ENCODE results near the gene FOXO1. TPM values are rescaled to one million over a fixed set of nuclear protein-coding genes. Genes with fewer than 3 reads are reported as not detected.

The FOXO1 gene
- polyA plus RNA-seq, 1 experiment: 5.3 TPM

- no peaks in the 10 kb centered on the region for H3K36me3 ChIP-seq (ENCODE audit: control insufficient read depth, insufficient read depth, low read length)
- ChIA-PET CTCF (interaction anchor here (0.7 to 2.5 kb wide), 5 partner anchors 10 to 1632 kb away, joined by 3 to 13 read pairs (median 4); no protein-coding TSS in a partner anchor), POLR2A (no interaction called here)
- no peaks in the 10 kb centered on the region for H3K27me3 ChIP-seq (ENCODE audit: control insufficient read depth, insufficient read depth, low read length)
- no peak for TF ChIP-seq CTCF (IDR thresholded peaks at IDR 0.05; ENCODE audit: insufficient read depth, low read depth, low read length)
- DNase-seq (ENCODE audit: low read depth): no peak
- no peak overlapping the region for H3K4me3 ChIP-seq (ENCODE audit: low read depth, low read length)
Measured at GRCh38 chr13:40672765-40673397, 6.4 kb upstream of the FOXO1 start.

GRCh38 chr13:40671956-40672764, 5.7 kb upstream of the FOXO1 start:
- no peak overlapping the region for H3K4me3 ChIP-seq (ENCODE audit: low read depth, low read length)
- H3K27me3 ChIP-seq (ENCODE audit: control insufficient read depth, insufficient read depth, low read length): no peaks in the 10 kb centered on the region
- no peaks in the 10 kb centered on the region for H3K36me3 ChIP-seq (ENCODE audit: control insufficient read depth, insufficient read depth, low read length)
- ChIA-PET POLR2A (no interaction called here), CTCF (interaction anchor here (1.5 to 2.5 kb wide), 3 partner anchors 11 to 729 kb away, joined by 4 to 13 read pairs (median 7); no protein-coding TSS in a partner anchor)
- peak; percentile 39 for DNase-seq (ENCODE audit: low read depth)
- TF ChIP-seq CTCF (IDR thresholded peaks at IDR 0.05; ENCODE audit: insufficient read depth, low read depth, low read length): no peak

- H3K4me3 ChIP-seq (ENCODE audit: low read depth, low read length): no peak overlapping the region
- ChIA-PET CTCF (interaction anchor here (0.6 kb wide), 1 partner anchor 470 kb away, joined by 3 read pairs; no protein-coding TSS in a partner anchor), POLR2A (no interaction called here)
- H3K27me3 ChIP-seq (ENCODE audit: control insufficient read depth, insufficient read depth, low read length): no peaks in the 10 kb centered on the region
- no peaks in the 10 kb centered on the region for H3K36me3 ChIP-seq (ENCODE audit: control insufficient read depth, insufficient read depth, low read length)
- TF ChIP-seq CTCF (IDR thresholded peaks at IDR 0.05; ENCODE audit: insufficient read depth, low read depth, low read length): no peak
- DNase-seq (ENCODE audit: low read depth): no peak
Measured at GRCh38 chr13:40670307-40670706, 3.9 kb upstream of the FOXO1 start.

- no peak overlapping the region for H3K4me3 ChIP-seq (ENCODE audit: low read depth, low read length)
- ChIA-PET CTCF (interaction anchor here (0.6 to 2.1 kb wide), 13 partner anchors 11 to 794 kb away, joined by 3 to 10 read pairs (median 3); no protein-coding TSS in a partner anchor), POLR2A (interaction anchor here (0.7 kb wide), 1 partner anchor 416 kb away, joined by 4 read pairs; no protein-coding TSS in a partner anchor)
- peak; percentile 51; the same call in 1 of the 2 replicates for TF ChIP-seq CTCF (IDR thresholded peaks at IDR 0.05; ENCODE audit: insufficient read depth, low read depth, low read length)
- no peaks in the 10 kb centered on the region for H3K27me3 ChIP-seq (ENCODE audit: control insufficient read depth, insufficient read depth, low read length)
- DNase-seq (ENCODE audit: low read depth): no peak
- no peaks in the 10 kb centered on the region for H3K36me3 ChIP-seq (ENCODE audit: control insufficient read depth, insufficient read depth, low read length)
Measured at GRCh38 chr13:40668335-40668734, 1.9 kb upstream of the FOXO1 start.

GRCh38 chr13:40667622-40667978, 1.2 kb upstream of the FOXO1 start:
- H3K27me3 ChIP-seq (ENCODE audit: control insufficient read depth, insufficient read depth, low read length): no peaks in the 10 kb centered on the region
- no peak for DNase-seq (ENCODE audit: low read depth)
- POLR2A ChIA-PET: interaction anchor here (0.7 kb wide), 1 partner anchor 415 kb away, joined by 4 read pairs; no protein-coding TSS in a partner anchor
- CTCF ChIA-PET: interaction anchor here (0.7 to 2.1 kb wide), 5 partner anchors 106 to 599 kb away, joined by 3 to 10 read pairs (median 4); no protein-coding TSS in a partner anchor
- peak overlapping the region; percentile 71 for H3K4me3 ChIP-seq (ENCODE audit: low read depth, low read length)
- TF ChIP-seq CTCF (IDR thresholded peaks at IDR 0.05; ENCODE audit: insufficient read depth, low read depth, low read length): no peak
- no peaks in the 10 kb centered on the region for H3K36me3 ChIP-seq (ENCODE audit: control insufficient read depth, insufficient read depth, low read length)

Data from BJ (cell line).